Heart right ventricle (tissue), 16 donors: ENCODE data around the gene LAIR2. TPM values are rescaled to one million over a fixed set of nuclear protein-coding genes. Genes with fewer than 3 reads are reported as not detected.

ENCODE experiments used
- ATAC-seq, 8 donors: fragments of 200-7000 bp; cut with Tn5 transposase; one replicate each; pipeline ENCODE4 v1.9.1; 2020; ENCODE audit warnings: mild to moderate bottlenecking in 8 of 8, moderate library complexity in 8 of 8, moderate number of reproducible peaks in 1 of 8
- DNase-seq, 2 donors: peaks; one replicate each; pipeline ENCODE4 v3.0.0-alpha.2; 2020
- H3K27ac ChIP-seq, 10 donors: fragments of 200-600 bp; sonication (generic) in 2 of 10; one replicate each; pipeline versions ENCODE4 v1.5.0 to v1.8.0; 2020 to 2022; ENCODE audit warnings: mild to moderate bottlenecking in 3 of 10
- H3K27me3 ChIP-seq, 7 donors: fragments of 200-600 bp; one replicate each; pipeline ENCODE4 v1.8.0; 2021 to 2022; ENCODE audit warnings: mild to moderate bottlenecking in 2 of 7
- H3K36me3 ChIP-seq, 9 donors: fragments of 200-600 bp; sonication (generic) in 1 of 9; one replicate each; pipeline versions ENCODE4 v1.5.0 to v1.8.0; 2020 to 2022; ENCODE audit warnings: mild to moderate bottlenecking in 2 of 9
- H3K4me1 ChIP-seq, 9 donors: fragments of 200-600 bp; sonication (generic) in 1 of 9; one replicate each; pipeline versions ENCODE4 v1.5.0 to v1.8.0; 2020 to 2022; ENCODE audit warnings: mild to moderate bottlenecking in 4 of 9
- H3K4me3 ChIP-seq, 10 donors: fragments of 200-600 bp; sonication (generic) in 2 of 10; one replicate each; pipeline versions ENCODE4 v1.5.0 to v1.8.0; 2020 to 2022; ENCODE audit warnings: mild to moderate bottlenecking in 7 of 10, moderate library complexity in 2 of 10
- H3K9me3 ChIP-seq, 11 donors: fragments of 200-600 bp in 10 of 11; sonication (generic) in 2 of 11; one replicate each; pipeline versions ENCODE4 v1.5.0 to v1.8.0; 2013 to 2022; ENCODE audit warnings: mild to moderate bottlenecking in 2 of 11, control low read depth in 1 of 11, moderate library complexity in 1 of 11
- WGBS, 2 donors: extraction: QIAGEN DNeasy Blood & Tissue Kit; methylation state at CpG; one replicate each; pipeline ENCODE4 v1.1.7; 2013; ENCODE audit warnings: inconsistent platforms in 1 of 2; 5-methylcytosine and 5-hydroxymethylcytosine counted together
- intact Hi-C, 10 donors: fragments of 100-400 bp; cut with DNase I; formaldehyde crosslinking; loops; one replicate each; pipeline versions ENCODE4 v1.11.1 to v1.14.2; 2022
- polyA plus RNA-seq, 2 donors: library from polyadenylated mRNA; stranded (reverse); fragments of 200-250 nt; gene quantifications; one replicate each; pipeline ENCODE4 v1.2.3, GENCODE V29; 2013
- total RNA-seq, 10 donors: library from RNA; stranded (reverse); fragmentation: NEBNext Ultra II Directional in 3 of 10; extraction: Animal tissue kit (Norgen Biotek cat#: 25700) in 3 of 10; gene quantifications; one replicate each; pipeline versions ENCODE4 v1.2.1 to v1.2.4, GENCODE V29; 2021 to 2023
- TF ChIP-seq, protein P1 (sequence below), 9 donors: fragments of 200-600 bp; sonication (generic) in 2 of 9; IDR thresholded peaks; one replicate each; pipeline versions ENCODE4 v1.5.0 to v1.8.0; 2021 to 2022; ENCODE audit warnings: antibody characterized with exemption in 9 of 9, mild to moderate bottlenecking in 5 of 9, moderate library complexity in 1 of 9
- donor health status: Arrhythmogenic right ventricular cardiomyopathy.
- donor health status: ischemic (EF 13 %, LVEDD 7.1; RV severe dilation, severe dysfunction).
- donor health status: healthy with polysubstance abuse.
- donor health status: DM: no; HTN: yes; CAD: no.
- donor health status: DM: no; HTN: no; CAD: no.
- donor health status: ischemic (EF 25% LVEDD 6.9; RV normal size, moderate dysfunction).
- donor health status: ischemic (EF 25% LVEDD 5.7; RV mildly dilated, moderate dysfunction).
- donor health status: healthy.
- donor health status: DM: yes; HTN: yes; CAD: no.
- donor health status: Ischemic cardiomyopathy.
- donor health status: ischemic (EF 35%, LVEDD 5.7; RV mildly dilated, moderate dysfunction).
- donor health status: nonischemic (EF 11% LVEDD 7.7; RV severe dilation, severe dysfunction).
- donor health status: DM: yes; HTN: yes; CAD: no.
- donor health status: PGD.
- donor health status: ischemic (EF 29% LVEDD 5.4; RV normal size, mild dysfunction).
- donor health status: nonischemic (EF 23%, LVEDD 6.1; RV moderate dilation, normal function).

Gene LAIR2
- total and polyA plus RNA-seq, 12 donors: 0.76 to 2.5 TPM; not detected in 10

DNA sequence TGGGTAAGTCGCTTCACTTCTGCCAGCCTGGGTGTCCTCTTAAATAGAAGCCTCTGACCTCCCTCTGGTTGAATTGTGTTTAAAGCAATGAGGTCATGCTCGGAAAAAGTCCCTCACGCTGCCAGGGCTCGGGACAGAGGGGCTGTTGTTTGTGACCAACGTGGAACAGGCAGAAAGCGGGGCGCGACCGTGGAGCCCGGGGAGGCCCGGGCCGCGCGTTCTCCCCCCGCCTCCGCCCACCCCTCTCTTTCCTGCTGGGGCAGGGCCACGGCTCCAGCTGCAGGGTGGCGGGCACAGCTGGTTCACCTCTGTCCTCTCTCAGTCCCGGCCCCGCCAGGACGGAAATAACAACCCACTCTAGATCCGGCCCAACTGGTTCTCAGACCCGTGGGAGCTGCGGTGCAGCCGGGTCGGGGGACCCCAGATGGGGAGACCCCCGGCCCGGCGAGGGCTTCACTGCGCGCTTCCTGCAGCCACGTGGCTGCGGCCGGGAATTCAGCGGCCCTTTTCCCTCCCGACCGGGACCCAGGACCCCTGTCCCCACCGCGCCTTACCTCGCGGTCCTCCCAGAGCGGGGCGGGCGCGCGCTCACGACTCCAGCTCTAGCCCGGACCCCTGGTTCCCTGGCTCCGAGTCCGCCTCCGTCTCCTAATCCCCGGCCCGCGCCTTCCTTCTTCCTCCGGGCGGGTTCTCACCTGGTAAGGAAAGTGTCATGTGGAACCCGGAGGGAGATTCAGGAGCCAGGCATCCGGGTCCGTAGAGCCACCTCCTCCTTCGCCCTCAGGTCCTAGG lies 31.4 kb upstream of the LAIR2 start:
- DNase-seq (peak; percentile 55 to 66), ATAC-seq (peak; percentile 8 to 46 (median 38))
- H3K27ac ChIP-seq: peak overlapping the region; percentile 76 to 95 (median 88)
- H3K4me1 ChIP-seq: peaks cover 5 to 44% (median 36%) of the 10 kb centered on the region in 9 donors
- H3K27me3 ChIP-seq: peaks cover 0 to 78% (median 20%) of the 10 kb centered on the region in 7 donors
- no peaks in the 10 kb centered on the region for H3K9me3 ChIP-seq
- peaks cover 0 to 7% (median 0%) of the 10 kb centered on the region in 9 donors for H3K36me3 ChIP-seq
- intact Hi-C loops: no loop called here
- WGBS, 2 donors: 2% methylated on average over 58 to 60 of the region's 60 CpGs
- TF ChIP-seq, protein P1, sequence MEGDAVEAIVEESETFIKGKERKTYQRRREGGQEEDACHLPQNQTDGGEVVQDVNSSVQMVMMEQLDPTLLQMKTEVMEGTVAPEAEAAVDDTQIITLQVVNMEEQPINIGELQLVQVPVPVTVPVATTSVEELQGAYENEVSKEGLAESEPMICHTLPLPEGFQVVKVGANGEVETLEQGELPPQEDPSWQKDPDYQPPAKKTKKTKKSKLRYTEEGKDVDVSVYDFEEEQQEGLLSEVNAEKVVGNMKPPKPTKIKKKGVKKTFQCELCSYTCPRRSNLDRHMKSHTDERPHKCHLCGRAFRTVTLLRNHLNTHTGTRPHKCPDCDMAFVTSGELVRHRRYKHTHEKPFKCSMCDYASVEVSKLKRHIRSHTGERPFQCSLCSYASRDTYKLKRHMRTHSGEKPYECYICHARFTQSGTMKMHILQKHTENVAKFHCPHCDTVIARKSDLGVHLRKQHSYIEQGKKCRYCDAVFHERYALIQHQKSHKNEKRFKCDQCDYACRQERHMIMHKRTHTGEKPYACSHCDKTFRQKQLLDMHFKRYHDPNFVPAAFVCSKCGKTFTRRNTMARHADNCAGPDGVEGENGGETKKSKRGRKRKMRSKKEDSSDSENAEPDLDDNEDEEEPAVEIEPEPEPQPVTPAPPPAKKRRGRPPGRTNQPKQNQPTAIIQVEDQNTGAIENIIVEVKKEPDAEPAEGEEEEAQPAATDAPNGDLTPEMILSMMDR (IDR thresholded peaks at IDR 0.05): no peak
- peak overlapping the region; percentile 45 to 67 (median 55) for H3K4me3 ChIP-seq

- Histone ChIP-seq H3K9me3 (no peaks in the 10 kb centered on the region), H3K27me3 (peaks cover 0 to 85% (median 20%) of the 10 kb centered on the region in 7 donors), H3K4me3 (peak within 1 kb of the TSS; percentile 14 to 58 (median 52)), H3K4me1 (peaks cover 5 to 44% (median 36%) of the 10 kb centered on the region in 9 donors), H3K36me3 (no peaks in the 10 kb centered on the region), H3K27ac (peak within 1 kb of the TSS; percentile 49 to 89 (median 81))
- WGBS, 2 donors: 8 to 9% methylated on average over 14 of the region's 14 CpGs
- TF ChIP-seq, protein P1 (IDR thresholded peaks at IDR 0.05): no peak
- DNase-seq: peak; percentile 76 to 87
- intact Hi-C loops: no loop called here
- ATAC-seq: peak; percentile 90 to 95 (median 94)
Observed at GRCh38 chr19:54473071-54473891, 29.4 kb upstream of the LAIR2 start, which contains the start of gene CDC42EP5. TSS of gene CDC42EP5 (minus strand) at chr19:54473296. CDS start at chr19:54465547, 7,749 bp downstream.

- 73 to 75% methylated on average over 6 of the region's 6 CpGs for WGBS, 2 donors
- peaks cover 5 to 38% (median 35%) of the 10 kb centered on the region in 9 donors for H3K4me1 ChIP-seq
Observed at GRCh38 chr19:54473892-54474372, 28.7 kb upstream of the LAIR2 start.

More at GRCh38 chr19:54473892-54474372, 28.7 kb upstream of the LAIR2 start:
- Histone ChIP-seq H3K36me3 (no peaks in the 10 kb centered on the region), H3K9me3 (no peaks in the 10 kb centered on the region), H3K27me3 (peaks cover 0 to 86% (median 18%) of the 10 kb centered on the region in 7 donors), H3K27ac (peak overlapping the region in 7 of 10 donors; percentile 75 to 89 (median 83)), H3K4me3 (peak overlapping the region in 1 of 10 donors; percentile 22)
- no peak for DNase-seq
- intact Hi-C loops: no loop called here
- TF ChIP-seq, protein P1 (IDR thresholded peaks at IDR 0.05): no peak
- no peak for ATAC-seq
